Activated T-cell treated with anti-CD3 and anti-CD28 coated beads, Interleukin-2, amount 50 U/mL, for 72 hours (primary cell): ENCODE results near the gene DIP2C. TPM values are rescaled to one million over a fixed set of nuclear protein-coding genes. Genes with fewer than 3 reads are reported as not detected.

ENCODE experiments used
- ATAC-seq, 2 donors: fragments of 150-1000 bp; cut with Tn5 transposase; replicated peaks in 1 of 2; 2 replicates each; pipeline ENCODE4 v1.10.0; 2021; ENCODE audit warnings: moderate library complexity in 2 of 2, mild to moderate bottlenecking in 1 of 2
- DNase-seq, 2 donors: peaks; one replicate each; pipeline ENCODE4 v3.0.0; 2021 to 2022; ENCODE audit warnings: mixed read lengths in 1 of 2
- H3K27ac Mint-ChIP-seq: one replicate; pipeline ENCODE4 v1.8.0; 2022; ENCODE audit warnings: mild to moderate bottlenecking, moderate library complexity, mixed read lengths
- H3K27me3 Mint-ChIP-seq: one replicate; pipeline ENCODE4 v1.8.0; 2022; ENCODE audit warnings: low read depth, mixed read lengths
- H3K36me3 Mint-ChIP-seq, 2 donors: one replicate each; pipeline ENCODE4 v1.8.0; 2022; ENCODE audit warnings: mixed read lengths in 2 of 2, mild to moderate bottlenecking in 1 of 2; ENCODE audit not compliant: insufficient read depth in 2 of 2
- H3K4me1 Mint-ChIP-seq: one replicate; pipeline ENCODE4 v1.8.0; 2022; ENCODE audit warnings: low read depth, mixed read lengths
- H3K4me3 Mint-ChIP-seq, 2 donors: one replicate each; pipeline ENCODE4 v1.8.0; 2022; ENCODE audit warnings: mild to moderate bottlenecking in 2 of 2, mixed read lengths in 2 of 2, moderate library complexity in 2 of 2
- H3K9me3 Mint-ChIP-seq, 2 donors: one replicate each; pipeline ENCODE4 v1.8.0; 2022; ENCODE audit warnings: mixed read lengths in 2 of 2
- total RNA-seq, 2 donors: library from RNA; stranded (reverse); gene quantifications; one replicate each; pipeline ENCODE4 v1.2.3, GENCODE V29; 2022

The DIP2C gene
- total RNA-seq, 2 donors from 2014 or later = 0.70 to 1.6 TPM

DNA sequence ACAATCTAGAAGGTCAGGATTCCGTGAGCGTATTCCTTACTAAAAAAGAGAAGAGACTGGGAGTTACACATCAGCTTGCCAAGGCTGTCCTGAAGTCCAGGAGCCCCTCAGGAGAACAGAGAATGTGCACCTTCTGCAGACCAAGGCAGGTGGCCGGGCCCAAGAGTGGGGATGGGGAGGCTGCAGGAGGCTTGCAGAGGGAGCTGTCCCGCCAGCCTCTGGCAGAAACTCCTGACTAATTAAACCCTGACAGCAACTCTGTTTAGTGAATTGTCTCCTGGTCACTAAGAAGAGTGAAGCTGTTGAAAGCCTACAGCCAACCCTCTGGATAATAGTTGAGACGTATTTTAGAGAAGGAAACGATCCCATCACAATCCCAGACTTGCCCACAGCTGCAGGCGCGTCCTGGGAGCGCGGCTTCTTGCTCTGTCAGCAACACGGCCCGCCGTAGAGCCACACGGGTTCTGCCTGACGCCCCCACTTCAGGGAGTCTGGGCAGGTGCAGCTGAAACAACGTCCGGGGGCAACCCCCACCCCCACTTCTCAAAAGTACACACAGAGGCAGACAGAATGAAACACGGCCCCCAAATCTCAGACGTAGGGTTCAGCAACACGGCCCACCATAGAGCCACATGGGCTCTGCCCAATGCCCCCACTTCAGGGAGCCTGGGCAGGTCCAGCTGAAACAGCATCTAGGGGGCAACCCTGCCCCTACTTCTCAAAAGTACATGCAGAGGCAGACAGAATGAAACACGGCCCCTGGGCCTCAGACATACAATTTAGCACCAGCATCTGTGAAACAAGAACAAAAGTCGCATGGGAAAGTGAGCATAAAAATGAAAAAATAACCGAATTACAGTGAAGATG, 45.2 kb downstream of the DIP2C start:
- no peak for DNase-seq
- H3K4me3 Mint-ChIP-seq = no peak overlapping the region
- H3K36me3 Mint-ChIP-seq = no peaks in the 10 kb centered on the region
- no peaks in the 10 kb centered on the region for H3K27me3 Mint-ChIP-seq
- H3K9me3 Mint-ChIP-seq = peaks cover 0 to 3% of the 10 kb centered on the region in 2 donors
- H3K4me1 Mint-ChIP-seq = no peaks in the 10 kb centered on the region
- H3K27ac Mint-ChIP-seq = no peak overlapping the region
- ATAC-seq = no peak

DNA sequence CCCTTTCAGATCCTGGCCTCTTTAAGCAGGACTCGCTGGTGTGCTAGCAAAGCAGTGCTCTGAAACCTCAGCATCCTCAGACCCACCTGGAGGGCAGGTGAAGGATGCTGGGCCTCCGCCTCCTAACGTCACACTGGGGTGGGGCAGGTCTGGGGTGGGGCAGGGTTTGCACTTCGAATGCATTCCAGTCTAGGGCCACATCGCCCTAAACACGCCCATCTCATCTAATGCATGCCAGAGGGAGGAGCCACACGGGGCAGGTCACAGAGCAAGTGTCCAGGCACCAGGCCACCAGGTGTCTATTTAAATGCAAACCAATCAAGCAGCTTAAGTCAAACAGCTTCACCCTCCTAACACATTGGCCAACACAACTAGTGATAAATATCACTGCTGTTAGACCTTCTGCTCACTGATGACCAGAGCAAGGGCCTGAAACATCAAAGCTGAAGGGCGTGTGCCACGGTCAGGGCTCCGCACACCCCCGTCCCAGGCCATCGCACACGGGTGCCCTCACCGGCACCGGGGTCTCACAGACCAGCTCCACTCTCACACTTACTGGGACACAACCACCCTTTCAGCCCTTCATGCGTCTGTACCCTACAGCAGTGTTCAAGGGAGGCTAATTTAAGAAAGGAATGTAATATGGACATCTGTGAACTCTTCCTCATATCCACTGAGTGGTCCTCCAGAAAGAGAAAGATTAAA, 47.1 kb downstream of the DIP2C start:
- Mint-ChIP-seq H3K27ac (no peak overlapping the region), H3K9me3 (peaks cover 0 to 3% of the 10 kb centered on the region in 2 donors), H3K36me3 (no peaks in the 10 kb centered on the region), H3K4me3 (no peak overlapping the region), H3K4me1 (no peaks in the 10 kb centered on the region), H3K27me3 (peaks cover 7% of the 10 kb centered on the region)
- no peak for DNase-seq
- no peak for ATAC-seq

DNA sequence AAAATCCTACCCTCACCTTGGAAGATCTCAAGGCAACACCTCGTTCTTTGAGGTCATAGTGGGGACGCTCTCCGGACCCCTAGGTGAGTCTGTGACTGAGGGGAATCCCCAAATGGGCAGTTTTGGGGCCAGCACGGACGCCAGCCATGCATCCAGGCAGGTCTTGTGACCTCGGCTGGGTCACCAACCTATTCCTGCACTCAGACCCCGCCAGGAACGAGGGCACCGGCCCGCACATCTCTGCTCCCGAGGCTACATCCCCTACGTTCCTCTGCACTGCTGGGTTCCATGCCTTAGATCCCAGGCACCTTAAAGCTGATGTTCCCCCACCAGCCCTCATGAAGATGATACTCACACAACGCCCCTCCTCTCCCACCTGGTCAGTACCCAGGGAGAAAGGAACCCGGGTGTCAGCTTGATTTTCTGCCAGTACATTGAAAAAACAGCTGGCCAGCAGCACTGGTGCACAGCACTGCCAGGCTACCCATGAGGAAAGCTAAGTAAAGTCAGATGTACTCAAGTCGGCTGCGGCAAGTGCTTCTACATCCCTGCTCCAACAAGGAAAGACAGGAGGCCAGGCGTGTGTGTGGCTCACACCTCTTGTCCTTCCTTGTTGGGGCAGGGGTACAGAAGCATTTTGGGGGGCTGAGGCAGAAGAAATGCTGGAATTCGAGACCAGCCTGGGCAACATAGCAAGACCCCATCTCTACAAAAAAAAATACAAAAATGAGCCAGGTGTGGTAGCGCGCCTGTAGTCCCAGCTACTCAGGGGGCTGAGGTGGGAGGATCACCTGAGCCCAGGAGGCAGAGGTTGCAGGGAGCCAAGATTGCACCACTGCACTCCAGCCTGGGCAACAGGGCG, 48.1 kb downstream of the DIP2C start:
- H3K27me3 Mint-ChIP-seq = peaks cover 15% of the 10 kb centered on the region
- ATAC-seq (no peak), DNase-seq (no peak)
- H3K9me3 Mint-ChIP-seq = peaks cover 0 to 3% of the 10 kb centered on the region in 2 donors
- H3K36me3 Mint-ChIP-seq = no peaks in the 10 kb centered on the region
- H3K4me3 Mint-ChIP-seq = no peak overlapping the region
- no peaks in the 10 kb centered on the region for H3K4me1 Mint-ChIP-seq
- no peak overlapping the region for H3K27ac Mint-ChIP-seq

DNA sequence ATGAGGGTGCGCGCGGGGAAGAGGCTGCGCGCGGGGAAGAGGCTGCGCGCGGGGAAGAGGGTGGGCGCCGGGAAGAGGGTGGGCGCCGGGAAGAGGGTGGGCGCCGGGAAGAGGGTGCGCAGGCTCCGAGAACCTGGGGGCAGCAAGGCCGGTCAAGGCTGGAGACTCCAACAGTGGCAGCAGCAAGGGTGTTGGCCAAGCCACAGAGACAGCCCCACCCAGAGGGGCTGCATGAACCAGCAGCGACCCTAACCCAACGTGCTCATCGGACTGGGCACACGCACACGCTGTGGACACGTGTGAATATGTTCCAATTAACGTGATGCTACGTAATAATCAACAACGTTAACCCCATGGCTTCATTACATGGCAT, 48.8 kb downstream of the DIP2C start:
- H3K9me3 Mint-ChIP-seq = peaks cover 0 to 3% of the 10 kb centered on the region in 2 donors
- ATAC-seq (no peak), DNase-seq (no peak)
- no peaks in the 10 kb centered on the region for H3K36me3 Mint-ChIP-seq
- H3K4me1 Mint-ChIP-seq = no peaks in the 10 kb centered on the region
- no peak overlapping the region for H3K27ac Mint-ChIP-seq
- peaks cover 19% of the 10 kb centered on the region for H3K27me3 Mint-ChIP-seq
- H3K4me3 Mint-ChIP-seq = no peak overlapping the region

DNA sequence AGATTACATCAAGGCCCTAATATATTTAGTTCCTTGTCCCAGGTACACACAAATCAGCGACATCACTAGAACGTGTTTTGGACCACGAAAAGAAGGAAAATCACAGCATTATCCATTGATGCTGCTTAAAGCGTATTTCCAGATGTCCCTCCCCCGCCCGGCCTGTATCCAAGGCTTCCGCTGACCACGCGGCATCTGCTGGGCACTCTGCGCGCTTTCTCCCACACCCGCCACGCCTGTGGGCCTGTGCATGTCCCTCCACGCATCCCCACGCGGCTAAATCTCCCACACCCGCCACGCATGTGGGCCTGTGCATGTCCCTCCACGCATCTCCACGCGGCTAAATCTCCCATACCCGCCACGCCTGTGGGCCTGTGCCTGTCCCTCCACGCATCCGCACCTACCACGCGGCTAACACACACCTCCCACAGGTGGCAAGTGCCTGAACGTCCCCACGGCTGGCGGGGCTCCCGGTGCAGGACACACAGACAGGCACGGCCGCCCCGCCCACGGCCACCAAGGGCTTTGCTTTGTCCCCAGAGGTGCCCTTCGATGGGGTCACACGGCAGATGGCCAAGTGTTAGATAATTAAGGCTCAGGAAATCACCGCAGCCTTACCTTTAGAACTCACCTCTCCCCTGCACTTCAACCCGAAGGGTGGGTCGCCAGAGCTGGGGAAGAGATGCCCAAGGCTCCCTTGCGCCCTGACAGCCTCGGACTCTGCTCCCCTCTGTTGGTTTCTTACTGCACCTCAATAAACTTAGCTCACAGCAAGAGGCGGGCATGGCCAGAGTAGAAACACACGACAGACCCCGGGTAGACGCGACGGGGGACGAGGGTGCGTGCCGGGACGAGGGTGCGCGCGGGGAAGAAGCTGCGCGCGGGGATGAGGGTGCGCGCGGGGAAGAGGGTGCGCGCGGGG, 49.5 kb downstream of the DIP2C start:
- Mint-ChIP-seq H3K4me3 (no peak overlapping the region), H3K9me3 (peaks cover 0 to 3% of the 10 kb centered on the region in 2 donors), H3K36me3 (no peaks in the 10 kb centered on the region), H3K27me3 (peaks cover 20% of the 10 kb centered on the region), H3K27ac (no peak overlapping the region), H3K4me1 (no peaks in the 10 kb centered on the region)
- ATAC-seq = no peak
- DNase-seq = no peak

DNA sequence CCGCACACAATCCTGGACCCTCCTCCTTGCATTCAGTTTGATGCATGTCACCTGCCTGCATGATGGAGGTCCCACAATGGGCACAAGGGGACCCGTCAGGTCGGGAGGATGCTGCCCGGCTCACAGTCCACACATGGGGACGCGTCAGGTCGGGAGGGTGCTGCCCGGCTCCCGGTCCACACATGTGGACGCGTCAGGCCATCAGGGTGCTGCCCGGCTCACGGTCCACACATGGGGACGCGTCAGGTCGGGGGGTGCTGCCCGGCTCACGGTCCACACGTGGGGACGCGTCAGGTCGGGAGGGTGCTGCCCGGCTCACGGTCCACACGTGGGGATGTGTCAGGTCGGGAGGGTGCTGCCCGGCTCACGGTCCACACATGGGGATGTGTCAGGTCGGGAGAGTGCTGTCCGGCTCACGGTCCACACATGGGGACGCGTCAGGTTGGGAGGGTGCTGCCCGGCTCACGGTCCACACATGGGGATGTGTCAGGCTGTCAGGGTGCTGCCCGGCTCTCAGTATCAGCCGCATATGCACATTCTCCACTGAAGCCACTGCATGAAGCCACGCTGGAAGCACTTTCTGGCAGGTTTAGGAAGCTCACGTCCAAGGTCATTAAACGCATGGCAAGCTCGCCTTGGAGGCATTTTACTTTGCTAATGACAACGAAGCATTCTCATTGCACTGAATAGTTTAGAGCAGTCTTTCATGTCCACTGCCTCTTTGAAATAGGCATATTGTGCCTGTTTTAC, 50.3 kb downstream of the DIP2C start:
- no peak for DNase-seq
- Mint-ChIP-seq H3K4me1 (no peaks in the 10 kb centered on the region), H3K4me3 (no peak overlapping the region), H3K36me3 (no peaks in the 10 kb centered on the region), H3K27ac (no peak overlapping the region), H3K27me3 (peaks cover 28% of the 10 kb centered on the region), H3K9me3 (no peaks in the 10 kb centered on the region)
- ATAC-seq = no peak

DNA sequence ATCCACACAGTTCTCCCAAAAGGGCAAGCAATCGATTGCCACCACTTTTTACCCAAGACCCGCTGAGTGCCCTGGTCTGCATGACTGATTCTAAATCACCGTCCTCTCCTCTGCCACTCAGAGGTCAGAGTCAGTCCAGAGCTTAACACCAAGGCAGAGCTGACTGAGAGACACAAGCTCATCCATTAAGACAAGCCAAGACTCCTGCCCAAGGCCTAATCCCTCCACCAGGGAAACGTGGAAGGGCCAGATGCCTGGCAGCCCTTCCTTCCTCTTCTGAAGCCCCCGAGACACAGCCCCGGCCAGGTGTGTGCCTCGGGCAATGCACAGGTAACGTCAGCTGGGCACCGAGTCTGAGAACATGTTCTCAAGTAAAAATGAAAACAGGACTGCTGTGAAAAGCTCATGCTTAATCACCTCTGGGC, 51.7 kb downstream of the DIP2C start:
- H3K27me3 Mint-ChIP-seq = peaks cover 30% of the 10 kb centered on the region
- H3K27ac Mint-ChIP-seq = no peak overlapping the region
- no peak overlapping the region for H3K4me3 Mint-ChIP-seq
- no peak for ATAC-seq
- no peaks in the 10 kb centered on the region for H3K9me3 Mint-ChIP-seq
- no peaks in the 10 kb centered on the region for H3K4me1 Mint-ChIP-seq
- no peak for DNase-seq
- H3K36me3 Mint-ChIP-seq = no peaks in the 10 kb centered on the region

DNA sequence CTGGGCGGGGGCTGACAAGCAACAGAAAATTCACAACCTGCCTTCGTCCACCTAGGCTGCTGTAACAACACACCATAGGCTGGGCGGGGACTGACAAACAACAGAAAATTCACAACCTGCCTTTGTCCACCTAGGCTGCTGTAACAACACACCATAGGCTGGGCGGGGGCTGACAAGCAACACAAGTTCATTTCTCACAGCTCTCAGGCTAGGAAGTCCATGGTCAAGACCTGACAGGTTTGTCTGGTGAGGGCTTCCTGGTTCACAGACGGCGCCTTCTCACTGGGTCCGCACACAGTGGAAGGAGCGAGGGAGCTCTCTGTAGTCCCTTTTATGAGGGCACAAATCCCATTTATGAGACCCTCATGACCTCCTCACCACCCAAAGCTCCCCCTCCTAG, 52.2 kb downstream of the DIP2C start:
- peaks cover 30% of the 10 kb centered on the region for H3K27me3 Mint-ChIP-seq
- ATAC-seq = no peak

DNA sequence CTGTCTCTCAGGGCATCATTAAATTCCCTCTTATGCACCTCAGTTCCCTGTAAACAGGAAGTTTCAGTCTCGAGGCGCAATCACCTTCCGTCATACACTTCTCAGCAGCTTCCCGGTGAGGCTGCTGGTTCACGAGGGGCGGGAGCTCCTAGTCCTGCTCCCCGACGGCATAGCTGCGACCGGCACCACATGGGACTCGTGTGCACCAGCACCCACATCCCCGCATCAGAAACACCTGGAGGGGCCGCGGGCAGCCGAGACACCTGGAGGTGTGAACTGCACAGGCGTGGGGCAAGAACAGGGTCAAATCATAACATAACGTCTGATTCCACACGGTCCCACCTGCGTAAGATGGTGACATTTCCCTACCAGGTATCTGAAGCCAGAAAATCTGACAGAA, 52.7 kb downstream of the DIP2C start:
- no peaks in the 10 kb centered on the region for H3K4me1 Mint-ChIP-seq
- no peak overlapping the region for H3K4me3 Mint-ChIP-seq

More for the DNA sequence above, 52.2 kb downstream of the DIP2C start:
- Mint-ChIP-seq H3K27ac (no peak overlapping the region), H3K4me3 (no peak overlapping the region), H3K36me3 (no peaks in the 10 kb centered on the region), H3K9me3 (no peaks in the 10 kb centered on the region), H3K4me1 (no peaks in the 10 kb centered on the region)
- DNase-seq = no peak

DNA sequence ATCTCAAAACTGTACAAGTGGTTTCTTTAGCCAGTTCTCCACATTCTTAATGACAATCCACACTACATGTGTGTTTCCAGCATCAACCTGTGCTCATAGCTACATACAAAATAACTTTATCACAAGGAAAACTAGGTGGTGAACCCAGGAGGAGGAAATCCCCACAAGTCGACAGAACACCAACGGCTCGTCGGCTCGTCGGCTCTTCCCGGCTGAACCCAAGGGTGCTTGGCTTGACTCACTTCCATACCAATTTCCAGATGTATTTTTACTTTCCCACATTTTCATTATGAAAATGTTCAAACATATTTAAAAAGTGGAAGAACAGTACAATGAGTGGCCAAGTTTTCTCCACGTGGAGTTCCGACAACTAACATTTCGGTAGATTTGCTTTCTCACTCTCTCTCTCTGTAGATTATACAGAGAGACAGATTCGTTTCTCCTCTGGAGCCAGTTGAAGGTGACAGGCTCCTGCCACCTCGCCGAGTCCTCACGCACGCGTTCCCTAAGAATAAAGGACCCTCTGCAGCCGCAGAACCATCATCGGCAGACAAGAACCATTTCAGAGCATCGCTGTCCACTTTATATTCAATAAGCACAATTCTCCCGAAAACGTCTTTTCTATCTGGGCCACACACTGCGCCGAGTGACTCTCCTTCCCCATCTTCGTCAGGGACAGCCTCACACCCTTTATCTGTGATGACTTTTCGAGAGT, 53.3 kb downstream of the DIP2C start:
- no peaks in the 10 kb centered on the region for H3K9me3 Mint-ChIP-seq
- ATAC-seq = no peak

More for the DNA sequence above, 52.7 kb downstream of the DIP2C start:
- H3K27me3 Mint-ChIP-seq = peaks cover 30% of the 10 kb centered on the region
- ATAC-seq = no peak
- H3K36me3 Mint-ChIP-seq = no peaks in the 10 kb centered on the region
- H3K27ac Mint-ChIP-seq = no peak overlapping the region
- no peaks in the 10 kb centered on the region for H3K9me3 Mint-ChIP-seq
- DNase-seq = no peak

DNA sequence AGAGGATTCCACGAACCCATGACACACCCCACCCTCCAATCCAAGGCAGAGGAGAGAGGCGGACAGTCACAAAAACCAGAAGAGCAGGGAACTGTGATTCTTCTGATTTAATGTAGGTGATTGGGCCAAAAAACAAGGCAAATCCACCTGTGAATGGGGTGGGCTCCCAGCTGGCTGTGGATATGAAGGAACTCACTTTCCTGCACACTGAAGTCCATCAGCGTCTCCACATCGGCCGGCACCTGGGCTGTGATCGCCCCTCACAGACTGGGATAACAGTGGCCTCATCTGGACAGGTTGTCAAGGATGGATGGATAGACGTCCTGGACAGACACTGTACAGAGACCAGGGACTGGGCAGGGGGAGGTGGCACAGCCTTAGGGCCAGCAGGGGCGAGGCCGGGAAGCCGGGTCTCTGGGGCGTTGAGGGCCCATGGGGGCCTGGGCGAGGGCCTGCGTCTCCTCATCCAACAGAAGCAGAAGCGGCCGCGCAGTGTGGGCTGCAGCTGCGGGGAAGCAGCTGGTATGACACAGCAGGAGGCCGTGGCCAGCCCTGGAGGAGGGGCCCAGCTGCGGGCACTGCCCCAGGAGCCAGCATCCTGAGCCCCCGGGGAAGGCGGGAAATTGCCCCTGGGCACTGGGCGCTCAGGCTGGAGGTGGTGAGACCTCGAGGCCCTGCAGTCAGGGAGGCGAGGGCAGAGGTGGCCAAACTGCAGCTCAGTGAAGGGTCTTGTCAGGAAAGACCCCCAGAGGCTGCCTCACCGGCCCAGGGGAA, 54.2 kb downstream of the DIP2C start:
- H3K4me1 Mint-ChIP-seq = no peaks in the 10 kb centered on the region
- H3K9me3 Mint-ChIP-seq = no peaks in the 10 kb centered on the region
- DNase-seq (no peak), ATAC-seq (no peak)
- no peak overlapping the region for H3K4me3 Mint-ChIP-seq
- peaks cover 31% of the 10 kb centered on the region for H3K27me3 Mint-ChIP-seq
- no peaks in the 10 kb centered on the region for H3K36me3 Mint-ChIP-seq
- no peak overlapping the region for H3K27ac Mint-ChIP-seq

More for the DNA sequence above, 53.3 kb downstream of the DIP2C start:
- no peaks in the 10 kb centered on the region for H3K36me3 Mint-ChIP-seq
- no peak overlapping the region for H3K27ac Mint-ChIP-seq
- no peaks in the 10 kb centered on the region for H3K4me1 Mint-ChIP-seq
- no peak overlapping the region for H3K4me3 Mint-ChIP-seq
- no peak for DNase-seq
- peaks cover 30% of the 10 kb centered on the region for H3K27me3 Mint-ChIP-seq
